Liver (tissue), 9 donors: ENCODE measurements around the gene ARF1. TPM values are rescaled to one million over a fixed set of nuclear protein-coding genes. Genes with fewer than 3 reads are reported as not detected.

Experiments
- DNase-seq: peaks from one replicate; pipeline ENCODE4 v3.0.0-alpha.2; 2017; ENCODE audit warnings: low spot score
- H3K27ac ChIP-seq, 2 donors: one replicate each; pipeline ENCODE4 v1.7.0; 2013; ENCODE audit warnings: inconsistent platforms in 2 of 2, low read length in 2 of 2, control low read depth in 1 of 2, low read depth in 1 of 2, mild to moderate bottlenecking in 1 of 2
- H3K27me3 ChIP-seq, 4 donors: one replicate each; pipeline versions ENCODE4 v1.6.1 to v1.7.0; 2013; ENCODE audit warnings: low read length in 3 of 4, inconsistent platforms in 1 of 4, mild to moderate bottlenecking in 1 of 4, moderate library complexity in 1 of 4; ENCODE audit not compliant: control insufficient read depth in 4 of 4, insufficient read depth in 4 of 4
- H3K36me3 ChIP-seq, 4 donors: one replicate each; pipeline versions ENCODE4 v1.6.1 to v1.7.0; 2013; ENCODE audit warnings: low read length in 3 of 4, mild to moderate bottlenecking in 3 of 4, low read depth in 1 of 4, moderate library complexity in 1 of 4; ENCODE audit not compliant: control insufficient read depth in 4 of 4, insufficient read depth in 3 of 4
- H3K4me1 ChIP-seq, 4 donors: one replicate each; pipeline versions ENCODE4 v1.6.1 to v1.7.0; 2013; ENCODE audit warnings: low read length in 3 of 4, mild to moderate bottlenecking in 3 of 4, moderate library complexity in 1 of 4; ENCODE audit not compliant: control insufficient read depth in 4 of 4, insufficient read depth in 4 of 4
- H3K4me3 ChIP-seq, 3 donors: one replicate each; pipeline versions ENCODE4 v1.6.1 to v1.7.0; 2013; ENCODE audit warnings: low read length in 3 of 3, control low read depth in 1 of 3, low read depth in 1 of 3, mild to moderate bottlenecking in 1 of 3
- H3K9ac ChIP-seq, 2 donors: one replicate each; pipeline ENCODE4 v1.7.0; 2013; ENCODE audit warnings: low read length in 2 of 2, mild to moderate bottlenecking in 2 of 2, moderate library complexity in 2 of 2, control low read depth in 1 of 2, low read depth in 1 of 2
- H3K9me3 ChIP-seq, 4 donors: one replicate each; pipeline versions ENCODE4 v1.6.1 to v1.7.0; 2013; ENCODE audit warnings: low read length in 3 of 4; ENCODE audit not compliant: control insufficient read depth in 4 of 4
- EGR1 ChIP-seq, 2 donors: IDR thresholded peaks; 2 replicates each; pipeline ENCODE4 v1.6.1; 2016 to 2018; ENCODE audit warnings: antibody characterized with exemption in 2 of 2, low read depth in 2 of 2
- FOXA1 ChIP-seq: IDR thresholded peaks from 2 replicates; pipeline ENCODE4 v1.6.1; 2016; ENCODE audit warnings: antibody characterized with exemption
- GABPA ChIP-seq, 2 donors: IDR thresholded peaks in 1 of 2; conservative IDR thresholded peaks in 1 of 2; 2 replicates each; pipeline ENCODE4 v1.6.1; 2016; ENCODE audit warnings: antibody characterized with exemption in 2 of 2, mild to moderate bottlenecking in 1 of 2, moderate library complexity in 1 of 2
- HNF4G ChIP-seq: IDR thresholded peaks from 2 replicates; pipeline ENCODE4 v1.6.1; 2016; ENCODE audit warnings: antibody characterized with exemption
- MAX ChIP-seq: IDR thresholded peaks from 2 replicates; pipeline ENCODE4 v1.6.1; 2016; ENCODE audit warnings: antibody characterized with exemption
- RXRA ChIP-seq, 2 donors: IDR thresholded peaks; 2 replicates each; pipeline ENCODE4 v1.6.1; 2017 to 2018; ENCODE audit warnings: antibody characterized with exemption in 2 of 2, mild to moderate bottlenecking in 1 of 2
- TAF1 ChIP-seq: conservative IDR thresholded peaks from 2 replicates; pipeline ENCODE4 v1.6.1; 2016; ENCODE audit warnings: antibody characterized with exemption, mild to moderate bottlenecking
- YY1 ChIP-seq: IDR thresholded peaks from 2 replicates; pipeline ENCODE4 v1.6.1; 2016; ENCODE audit warnings: antibody characterized with exemption, mild to moderate bottlenecking
- ZBTB33 ChIP-seq: IDR thresholded peaks from 2 replicates; pipeline ENCODE4 v1.6.1; 2016; ENCODE audit warnings: antibody characterized with exemption
- WGBS: extraction: QIAGEN DNeasy Blood & Tissue Kit; methylation state at CpG from one replicate; pipeline ENCODE4 v1.1.7; 2013; 5-methylcytosine and 5-hydroxymethylcytosine counted together
- polyA plus RNA-seq, 2 donors: library from polyadenylated mRNA; stranded (reverse) in 1 of 2; unstranded in 1 of 2; fragments of 200-250 nt in 1 of 2; fragments of >200 nt in 1 of 2; fragmentation: Nextera tagmentation in 1 of 2; extraction: Ambion mirVana in 1 of 2; gene quantifications; one replicate each; pipeline versions ENCODE4 v1.2.1 to v1.2.3, GENCODE V29; 2013 to 2015
- total RNA-seq, 2 donors: library from RNA; depleted of rRNA; stranded (reverse); fragments of >200 nt; gene quantifications; one replicate each; pipeline ENCODE4 v1.2.3, GENCODE V29; 2014
- TF ChIP-seq, protein P1 (sequence below): fragments of 150-350 bp; IDR thresholded peaks from 2 replicates; pipeline ENCODE4 v1.5.1; 2017; ENCODE audit warnings: improper control_type of control experiment, low read depth, low read length; ENCODE audit not compliant: missing input control
- donor health status: healthy.
- donor health status: healthy.
- donor health status: healthy.
- donor health status: healthy.
- donor health status: healthy.

The ARF1 gene
- total and polyA plus RNA-seq, 4 donors, result 151 to 282 (median 213) TPM

DNA sequence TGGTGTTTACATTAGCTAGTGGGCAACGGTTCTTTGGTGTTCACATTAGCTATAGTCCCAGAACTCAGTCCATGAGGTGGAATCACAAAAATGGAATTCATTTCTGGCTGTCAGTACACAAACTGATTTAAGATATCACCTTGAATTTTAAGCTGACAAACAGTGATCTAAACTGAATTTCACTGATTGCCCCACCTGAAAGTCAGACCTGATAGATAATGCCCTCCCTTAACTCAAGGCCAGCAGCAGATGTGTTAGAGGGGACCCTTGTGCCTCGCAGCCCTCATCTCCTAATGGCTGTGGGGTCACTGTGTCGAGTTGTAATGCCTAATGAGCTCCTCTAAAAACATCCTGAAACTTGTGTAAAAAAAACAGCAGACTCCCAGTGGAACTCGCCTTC is 8.6 kb downstream of the ARF1 start (continued):
- TF ChIP-seq, protein P1, sequence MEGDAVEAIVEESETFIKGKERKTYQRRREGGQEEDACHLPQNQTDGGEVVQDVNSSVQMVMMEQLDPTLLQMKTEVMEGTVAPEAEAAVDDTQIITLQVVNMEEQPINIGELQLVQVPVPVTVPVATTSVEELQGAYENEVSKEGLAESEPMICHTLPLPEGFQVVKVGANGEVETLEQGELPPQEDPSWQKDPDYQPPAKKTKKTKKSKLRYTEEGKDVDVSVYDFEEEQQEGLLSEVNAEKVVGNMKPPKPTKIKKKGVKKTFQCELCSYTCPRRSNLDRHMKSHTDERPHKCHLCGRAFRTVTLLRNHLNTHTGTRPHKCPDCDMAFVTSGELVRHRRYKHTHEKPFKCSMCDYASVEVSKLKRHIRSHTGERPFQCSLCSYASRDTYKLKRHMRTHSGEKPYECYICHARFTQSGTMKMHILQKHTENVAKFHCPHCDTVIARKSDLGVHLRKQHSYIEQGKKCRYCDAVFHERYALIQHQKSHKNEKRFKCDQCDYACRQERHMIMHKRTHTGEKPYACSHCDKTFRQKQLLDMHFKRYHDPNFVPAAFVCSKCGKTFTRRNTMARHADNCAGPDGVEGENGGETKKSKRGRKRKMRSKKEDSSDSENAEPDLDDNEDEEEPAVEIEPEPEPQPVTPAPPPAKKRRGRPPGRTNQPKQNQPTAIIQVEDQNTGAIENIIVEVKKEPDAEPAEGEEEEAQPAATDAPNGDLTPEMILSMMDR, result no peak

GRCh38 chr1:228092342-228093049 is 10.0 kb downstream of the ARF1 start:
- H3K4me1 ChIP-seq, result peaks cover 19 to 54% (median 41%) of the 10 kb centered on the region in 4 donors
- no peak for TF ChIP-seq EGR1 (IDR thresholded peaks at IDR 0.05; ENCODE audit: low read depth in 2 of 2)
- TF ChIP-seq, protein P1, result no peak
- no peak for TF ChIP-seq GABPA (IDR thresholded peaks at IDR 0.05 in 1 of 2, conservative IDR thresholded peaks at IDR 0.05 in 1 of 2)
- no peak for TF ChIP-seq RXRA (IDR thresholded peaks at IDR 0.05)
- no peak for TF ChIP-seq MAX
- no peak for TF ChIP-seq ZBTB33
- no peak for TF ChIP-seq FOXA1
- TF ChIP-seq HNF4G, result no peak
- H3K36me3 ChIP-seq, result peaks cover 2 to 11% (median 8%) of the 10 kb centered on the region in 4 donors
- H3K9me3 ChIP-seq, result peaks cover 0 to 12% (median 7%) of the 10 kb centered on the region in 4 donors
- no peak overlapping the region for H3K27ac ChIP-seq
- H3K9ac ChIP-seq, result no peak overlapping the region
- WGBS, result 93% methylated on average over 11 of the region's 11 CpGs
- H3K27me3 ChIP-seq, result no peaks in the 10 kb centered on the region
- DNase-seq, result no peak
- H3K4me3 ChIP-seq, result no peak overlapping the region

DNA sequence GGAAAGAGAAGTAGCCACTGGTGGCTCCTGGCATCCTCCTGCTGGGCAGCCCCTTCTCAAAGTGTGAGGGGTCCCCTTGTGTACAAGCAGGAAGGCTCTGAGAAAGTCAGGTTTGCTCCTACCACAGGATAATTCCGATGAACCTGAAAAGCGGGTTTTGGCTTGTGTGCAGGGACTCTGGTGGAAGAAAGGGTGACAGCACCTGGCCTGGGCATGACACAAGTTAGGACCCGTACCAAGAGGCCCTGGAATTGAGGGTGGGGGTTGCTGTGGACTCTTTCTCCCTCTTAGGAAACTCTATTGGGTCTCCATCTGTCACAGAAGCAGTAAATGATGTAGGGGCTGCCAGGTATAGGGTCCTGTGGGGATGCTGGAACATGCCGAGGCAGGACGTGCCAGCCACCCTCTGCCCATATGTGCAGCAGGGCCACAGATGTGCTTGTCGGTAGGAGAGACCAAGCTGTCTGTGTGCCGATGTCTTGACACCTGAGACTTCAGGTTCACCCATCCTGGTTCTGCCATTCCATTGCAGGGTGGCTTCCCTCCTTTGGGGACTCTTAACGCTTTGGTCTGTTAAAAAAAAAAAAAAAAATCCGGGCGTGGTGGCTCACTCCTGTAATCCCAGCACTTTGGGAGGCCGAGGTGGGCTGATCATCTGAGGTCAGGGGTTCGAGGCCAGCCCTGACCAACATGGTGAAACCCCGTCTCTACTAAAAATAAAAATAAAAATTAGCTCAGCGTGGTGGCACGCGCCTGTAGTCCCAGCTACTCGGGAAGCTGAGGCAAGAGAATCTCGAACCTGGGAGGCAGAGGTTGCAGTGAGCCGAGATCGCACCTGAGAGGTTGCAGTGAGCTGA is 10.8 kb downstream of the ARF1 start:
- H3K27ac ChIP-seq, result no peak overlapping the region
- H3K36me3 ChIP-seq, result peaks cover 2 to 16% (median 12%) of the 10 kb centered on the region in 4 donors

More for the DNA sequence above, 10.8 kb downstream of the ARF1 start:
- DNase-seq, result no peak
- Histone ChIP-seq H3K27me3 (no peaks in the 10 kb centered on the region), H3K4me3 (no peak overlapping the region), H3K4me1 (peaks cover 12 to 46% (median 33%) of the 10 kb centered on the region in 4 donors), H3K9ac (no peak overlapping the region), H3K9me3 (peaks cover 0 to 12% (median 7%) of the 10 kb centered on the region in 4 donors)
- WGBS, result 96% methylated on average over 20 of the region's 20 CpGs
- TF ChIP-seq TAF1, result no peak
- no peak for TF ChIP-seq YY1
